ENCODE results near the gene CNKSR3. TPM values are rescaled to one million over a fixed set of nuclear protein-coding genes. Genes with fewer than 3 reads are reported as not detected.

The CNKSR3 gene
- total RNA-seq, 1 donor from 2014 or later: 0.20 TPM

DNA sequence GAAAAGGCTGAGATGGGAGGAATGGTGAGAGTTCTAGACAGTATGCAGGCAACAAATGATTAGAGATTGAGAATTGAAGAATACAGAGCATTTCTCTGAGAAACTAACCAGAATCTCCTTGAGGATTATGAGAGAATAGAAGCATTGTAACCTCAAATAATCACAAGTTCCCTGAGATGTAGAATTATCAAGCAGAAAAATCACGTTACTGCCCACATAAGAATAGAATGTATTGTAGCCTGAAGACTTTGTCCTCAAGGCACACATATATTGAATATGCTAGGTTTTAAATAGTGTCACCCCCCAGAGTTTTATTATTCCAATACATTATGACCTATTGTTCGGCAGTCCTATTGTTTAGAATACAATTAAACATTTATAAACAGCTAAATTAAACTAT, 57.2 kb downstream of the CNKSR3 start:
- H3K36me3 Mint-ChIP-seq (ENCODE audit: low read depth): no peaks in the 10 kb centered on the region
- ChIA-PET POLR2A (no interaction called here), CTCF (no interaction called here)
- TF ChIP-seq, protein P1, sequence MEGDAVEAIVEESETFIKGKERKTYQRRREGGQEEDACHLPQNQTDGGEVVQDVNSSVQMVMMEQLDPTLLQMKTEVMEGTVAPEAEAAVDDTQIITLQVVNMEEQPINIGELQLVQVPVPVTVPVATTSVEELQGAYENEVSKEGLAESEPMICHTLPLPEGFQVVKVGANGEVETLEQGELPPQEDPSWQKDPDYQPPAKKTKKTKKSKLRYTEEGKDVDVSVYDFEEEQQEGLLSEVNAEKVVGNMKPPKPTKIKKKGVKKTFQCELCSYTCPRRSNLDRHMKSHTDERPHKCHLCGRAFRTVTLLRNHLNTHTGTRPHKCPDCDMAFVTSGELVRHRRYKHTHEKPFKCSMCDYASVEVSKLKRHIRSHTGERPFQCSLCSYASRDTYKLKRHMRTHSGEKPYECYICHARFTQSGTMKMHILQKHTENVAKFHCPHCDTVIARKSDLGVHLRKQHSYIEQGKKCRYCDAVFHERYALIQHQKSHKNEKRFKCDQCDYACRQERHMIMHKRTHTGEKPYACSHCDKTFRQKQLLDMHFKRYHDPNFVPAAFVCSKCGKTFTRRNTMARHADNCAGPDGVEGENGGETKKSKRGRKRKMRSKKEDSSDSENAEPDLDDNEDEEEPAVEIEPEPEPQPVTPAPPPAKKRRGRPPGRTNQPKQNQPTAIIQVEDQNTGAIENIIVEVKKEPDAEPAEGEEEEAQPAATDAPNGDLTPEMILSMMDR (IDR thresholded peaks at IDR 0.05): no peak
- no peak overlapping the region for H3K4me3 Mint-ChIP-seq
- H3K4me1 Mint-ChIP-seq: no peaks in the 10 kb centered on the region
- no peaks in the 10 kb centered on the region for H3K27me3 Mint-ChIP-seq
- no peaks in the 10 kb centered on the region for H3K9me3 Mint-ChIP-seq
- H3K27ac Mint-ChIP-seq: no peak overlapping the region
- DNase-seq (no peak), ATAC-seq (ENCODE audit: low read depth) (no peak)
- intact Hi-C loops (cut with micrococcal nuclease): no loop called here

GRCh38 chr6:154450498-154450897, 60.0 kb downstream of the CNKSR3 start:
- Mint-ChIP-seq H3K4me3 (no peak overlapping the region), H3K4me1 (no peaks in the 10 kb centered on the region), H3K27ac (no peak overlapping the region), H3K36me3 (ENCODE audit: low read depth) (no peaks in the 10 kb centered on the region), H3K9me3 (no peaks in the 10 kb centered on the region), H3K27me3 (peaks cover 1% of the 10 kb centered on the region)
- POLR2A ChIA-PET: no interaction called here
- ATAC-seq (ENCODE audit: low read depth) (no peak), DNase-seq (no peak)
- intact Hi-C loops (cut with micrococcal nuclease): no loop called here
- CTCF ChIA-PET: no interaction called here
- TF ChIP-seq, protein P1 (IDR thresholded peaks at IDR 0.05): no peak

GRCh38 chr6:154448448-154449096, 61.9 kb downstream of the CNKSR3 start:
- POLR2A ChIA-PET: no interaction called here
- Mint-ChIP-seq H3K9me3 (no peaks in the 10 kb centered on the region), H3K4me1 (no peaks in the 10 kb centered on the region), H3K27me3 (peaks cover 1% of the 10 kb centered on the region), H3K4me3 (no peak overlapping the region), H3K27ac (no peak overlapping the region), H3K36me3 (ENCODE audit: low read depth) (no peaks in the 10 kb centered on the region)
- CTCF ChIA-PET: no interaction called here
- ATAC-seq (ENCODE audit: low read depth): no peak
- DNase-seq: no peak
- intact Hi-C loops (cut with micrococcal nuclease): no loop called here
- TF ChIP-seq, protein P1 (IDR thresholded peaks at IDR 0.05): no peak

DNA sequence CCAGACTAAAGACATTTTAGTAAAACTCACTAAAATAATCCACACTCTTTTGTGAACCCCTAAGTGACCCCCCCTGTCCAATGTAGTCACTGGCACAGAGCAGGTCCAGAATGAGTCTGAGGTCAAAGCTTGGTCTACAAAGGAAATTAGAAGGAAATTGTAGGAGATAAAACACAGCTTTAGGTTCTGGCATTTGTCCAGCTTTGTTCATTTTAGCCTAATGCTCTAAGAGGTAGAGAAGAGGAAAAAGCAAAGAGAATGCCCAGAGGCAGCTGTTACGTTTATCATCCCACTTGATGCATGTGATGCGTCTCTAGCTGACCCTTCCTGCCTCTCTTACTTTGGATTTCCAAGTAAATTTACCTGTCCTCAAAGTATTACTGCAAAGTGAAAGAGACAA, 62.5 kb downstream of the CNKSR3 start:
- POLR2A ChIA-PET: no interaction called here
- no peak overlapping the region for H3K4me3 Mint-ChIP-seq
- H3K27ac Mint-ChIP-seq: no peak overlapping the region
- ATAC-seq (ENCODE audit: low read depth) (no peak), DNase-seq (no peak)
- intact Hi-C loops (cut with micrococcal nuclease): no loop called here
- no peaks in the 10 kb centered on the region for H3K9me3 Mint-ChIP-seq
- H3K36me3 Mint-ChIP-seq (ENCODE audit: low read depth): no peaks in the 10 kb centered on the region
- H3K27me3 Mint-ChIP-seq: peaks cover 1% of the 10 kb centered on the region
- CTCF ChIA-PET: no interaction called here
- TF ChIP-seq, protein P1 (IDR thresholded peaks at IDR 0.05): no peak
- H3K4me1 Mint-ChIP-seq: no peaks in the 10 kb centered on the region

- no peak for DNase-seq
- ChIA-PET POLR2A (no interaction called here), CTCF (no interaction called here)
- Mint-ChIP-seq H3K4me3 (no peak overlapping the region), H3K27me3 (peaks cover 1% of the 10 kb centered on the region), H3K9me3 (no peaks in the 10 kb centered on the region), H3K36me3 (ENCODE audit: low read depth) (no peaks in the 10 kb centered on the region), H3K27ac (no peak overlapping the region), H3K4me1 (no peaks in the 10 kb centered on the region)
- intact Hi-C loops (cut with micrococcal nuclease): no loop called here
- TF ChIP-seq, protein P1 (IDR thresholded peaks at IDR 0.05): no peak
- ATAC-seq (ENCODE audit: low read depth): no peak
These were observed 63.5 kb downstream of the CNKSR3 start for GRCh38 chr6:154446984-154447383.
